GM19351 (cell line): ENCODE data around the gene HLA-DOA.

ENCODE experiments used
- ATAC-seq: cut with Tn5 transposase; IDR thresholded peaks from one replicate; pipeline ENCODE4 v1.9.1; 2021; ENCODE audit warnings: mild to moderate bottlenecking, moderate library complexity; ENCODE audit not compliant: unreplicated experiment

The HLA-DOA gene

DNA sequence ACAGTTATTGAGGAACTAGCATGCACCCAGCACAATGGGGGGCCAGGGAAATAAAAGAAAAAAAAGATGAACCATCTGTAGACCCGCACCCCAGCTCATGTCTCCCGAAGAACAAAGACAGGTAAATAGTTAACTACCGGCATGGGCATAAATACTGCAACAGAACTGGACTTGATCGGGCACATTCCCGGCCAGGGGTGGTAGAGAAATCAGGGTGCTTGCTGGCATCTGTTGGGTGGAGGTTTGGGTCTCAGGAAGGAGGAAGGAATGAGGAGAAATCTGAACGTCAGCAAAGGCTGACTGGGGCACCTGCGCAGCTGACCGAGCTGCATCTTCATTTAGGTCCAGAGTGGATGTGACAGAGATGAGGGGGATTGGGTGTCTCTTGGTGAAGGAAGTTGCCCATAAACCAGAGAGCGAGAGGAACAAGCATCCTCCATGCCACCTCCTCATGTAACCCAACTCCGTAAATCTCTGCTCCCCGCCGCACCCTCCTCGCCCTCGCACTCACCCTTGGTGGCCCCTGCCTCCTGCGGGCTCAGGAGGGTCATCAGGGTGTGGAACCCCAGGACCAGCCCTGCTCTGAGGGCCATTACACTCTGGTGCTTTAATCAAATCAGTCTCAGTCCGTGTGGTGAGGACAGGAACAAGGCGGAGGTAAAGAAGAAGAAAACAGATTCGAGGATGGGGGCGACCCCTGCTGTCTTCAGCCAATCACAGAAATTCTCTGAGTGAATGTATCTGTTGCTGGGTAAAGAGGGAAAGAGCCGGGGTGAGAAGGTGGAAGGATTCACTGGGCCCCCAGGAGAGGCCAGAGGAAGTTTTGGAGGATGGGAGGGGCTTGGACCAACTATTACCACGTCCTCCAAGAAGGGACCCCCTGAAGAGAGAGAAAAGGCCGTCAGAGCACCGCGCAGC lies at the start of gene HLA-DOA:
TSS of gene HLA-DOA (minus strand) at position 648 of the 918 bp plus-strand sequence.
- peak; percentile 85 for ATAC-seq

DNA sequence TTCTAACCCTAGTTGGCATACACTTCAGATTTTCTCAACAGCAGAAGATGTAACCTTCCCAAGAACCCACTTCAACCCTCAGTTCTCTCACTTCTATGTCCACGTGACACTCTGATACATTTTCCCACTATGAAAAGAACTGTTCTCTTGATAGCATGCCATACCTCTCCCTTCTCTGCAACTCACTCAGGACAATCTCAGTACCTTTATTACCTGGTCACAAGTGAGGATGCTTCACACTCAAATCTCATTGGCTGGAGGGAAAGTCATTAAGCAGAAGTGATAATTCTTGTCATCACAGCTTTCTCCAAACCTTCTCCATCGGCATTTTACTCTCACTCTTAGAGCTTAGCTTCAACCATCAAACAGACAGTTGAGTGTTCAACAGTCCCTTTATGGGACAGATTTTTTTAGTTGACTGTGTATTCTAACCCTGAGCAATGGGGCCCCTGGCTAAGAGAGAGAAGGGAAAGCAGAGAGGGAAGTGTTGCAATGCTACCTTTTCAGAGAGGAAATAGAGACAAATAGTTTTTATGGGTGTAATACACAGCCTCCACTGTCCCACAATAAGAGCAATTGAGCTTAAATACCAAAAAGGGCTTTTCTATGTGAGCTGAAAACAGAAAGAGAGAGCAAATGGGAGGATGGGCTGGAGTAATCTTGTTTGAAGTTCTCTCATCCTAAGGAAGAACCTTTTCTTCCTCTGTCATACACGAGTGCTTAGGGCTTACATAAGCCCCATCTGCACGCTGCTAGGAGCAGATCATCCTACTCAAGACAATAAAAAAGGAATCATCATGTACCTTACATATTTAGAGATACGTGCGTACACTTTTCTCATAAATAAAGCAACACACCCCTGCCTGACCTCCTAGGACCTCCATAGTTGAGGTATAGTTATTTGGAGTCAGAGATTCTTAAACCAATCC lies 48.1 kb upstream of the HLA-DOA start:
- ATAC-seq, result peak; percentile 49

DNA sequence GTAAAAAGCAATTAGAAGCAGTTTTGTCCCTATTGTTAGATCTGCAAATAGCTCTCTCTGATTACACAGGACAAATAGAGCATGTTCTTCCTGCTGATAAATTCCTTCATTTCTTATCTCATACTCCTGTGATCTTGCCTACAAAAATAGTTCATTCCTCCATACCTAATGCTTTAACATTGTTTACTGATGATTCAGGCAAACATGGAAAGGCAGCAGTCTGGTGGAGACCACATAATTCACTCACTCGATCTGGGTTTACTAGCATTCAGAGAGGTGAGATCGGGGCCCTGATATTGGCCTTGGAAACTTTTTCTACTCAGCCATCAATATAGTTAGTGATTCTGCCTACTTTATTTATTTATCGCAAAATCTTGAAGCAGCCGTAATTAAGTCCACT lies 43.8 kb upstream of the HLA-DOA start:
- no peak for ATAC-seq

DNA sequence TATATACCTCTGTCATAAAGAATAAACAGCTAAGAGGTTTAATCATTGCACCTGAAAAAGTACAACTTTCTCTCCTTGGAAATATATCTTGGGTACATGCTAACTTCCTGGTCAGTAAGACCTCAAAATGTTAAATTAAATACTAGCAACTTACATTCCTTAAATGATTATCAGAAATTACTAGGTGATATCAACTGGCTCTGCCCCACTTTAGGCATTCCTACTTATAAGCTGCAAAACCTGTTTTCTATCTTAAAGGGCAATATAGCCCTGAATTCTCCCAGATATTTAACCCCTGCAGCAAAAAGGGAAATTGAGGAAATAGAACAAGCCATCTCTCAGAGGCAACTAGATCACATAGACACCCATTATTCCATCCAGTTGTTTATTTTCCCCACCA lies 43.2 kb upstream of the HLA-DOA start:
- ATAC-seq, result no peak

DNA sequence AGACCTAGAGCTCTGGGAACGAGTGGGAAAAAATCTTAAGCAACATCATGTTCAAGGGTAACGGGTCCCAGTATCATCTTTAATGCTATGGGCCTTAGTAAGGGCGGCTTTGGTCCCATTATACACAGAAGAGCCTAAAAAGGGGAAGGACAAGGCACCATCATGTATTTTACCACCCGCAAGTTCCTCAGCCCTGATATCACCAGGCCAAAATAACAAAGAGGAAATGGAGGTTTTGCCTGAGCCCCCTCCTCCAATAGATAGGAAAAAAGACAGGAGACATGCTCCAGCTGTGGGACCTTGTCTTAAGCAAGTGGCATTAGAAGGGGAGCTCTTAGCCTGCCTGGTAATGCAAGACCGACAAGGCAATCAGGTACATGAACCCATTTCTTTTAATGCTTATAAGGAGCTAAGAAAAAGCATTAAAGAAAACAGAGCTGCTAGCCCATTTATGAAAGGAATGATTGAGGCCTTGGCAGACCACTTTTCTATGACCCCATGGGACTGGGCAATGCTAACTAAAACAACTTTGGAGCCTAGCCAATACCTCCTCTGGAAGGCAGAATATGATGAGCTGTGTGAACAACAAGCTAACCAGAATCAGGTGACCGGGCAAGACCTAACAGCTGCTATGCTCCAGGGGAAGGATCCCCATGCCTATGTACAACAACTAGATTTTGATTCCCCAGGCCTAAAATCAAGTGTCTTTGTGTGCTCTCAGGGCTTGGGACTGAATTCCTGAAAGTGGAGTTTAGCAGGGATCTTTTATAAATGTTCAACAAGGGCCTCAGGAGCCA lies 40.8 kb upstream of the HLA-DOA start:
- no peak for ATAC-seq

DNA sequence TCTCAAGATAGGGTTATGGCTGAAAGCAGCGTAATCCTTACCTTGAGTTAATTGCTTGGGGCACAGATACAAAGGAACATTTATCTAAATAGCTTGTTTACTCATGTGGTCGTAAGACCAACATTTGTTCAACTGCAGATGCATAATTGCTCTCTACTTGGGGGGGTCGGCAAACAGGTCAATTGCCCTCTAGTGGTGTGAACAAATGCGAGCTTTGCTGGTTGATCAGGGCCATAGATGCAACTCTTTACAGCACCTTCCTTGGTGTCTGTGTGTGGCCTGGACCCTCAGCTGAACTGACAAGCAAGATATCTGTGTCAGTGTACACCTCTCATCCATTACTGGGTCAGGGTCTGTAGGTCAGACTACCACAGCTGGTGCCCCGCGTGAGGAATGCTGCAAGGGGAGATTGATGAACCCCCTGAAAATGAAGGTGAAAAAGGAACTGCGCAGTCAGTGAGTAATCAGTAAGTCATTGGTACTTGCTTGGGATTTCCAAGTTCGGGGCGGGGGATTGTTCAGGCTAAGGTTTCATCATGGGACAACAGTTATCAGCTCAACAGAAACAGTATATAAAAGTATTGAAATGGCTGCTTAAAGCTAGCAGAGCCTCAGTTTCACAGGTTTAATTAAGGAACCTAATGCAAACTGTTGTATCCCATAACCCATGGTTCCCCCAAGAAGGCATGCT lies 40.1 kb upstream of the HLA-DOA start:
- ATAC-seq, result no peak

DNA sequence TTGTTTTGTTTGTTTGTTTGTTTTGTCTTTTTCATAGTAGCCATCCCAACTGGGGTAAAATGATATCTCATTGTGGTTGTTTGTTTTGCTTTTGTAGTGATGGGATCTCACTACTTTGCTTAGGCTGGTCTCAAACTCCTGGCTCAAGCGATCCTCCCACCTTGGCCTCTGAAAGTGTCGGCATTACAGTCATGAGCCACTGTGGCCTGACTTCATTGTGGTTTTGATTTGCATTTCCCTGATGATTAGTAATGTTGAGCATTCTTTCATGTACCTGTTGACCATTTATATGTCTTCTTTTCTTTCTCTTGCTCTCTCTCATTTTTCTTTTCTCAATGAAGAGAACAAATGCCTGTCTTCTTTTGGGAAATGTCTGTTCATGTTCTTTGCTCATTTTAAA lies 30.8 kb upstream of the HLA-DOA start:
- ATAC-seq, result no peak

DNA sequence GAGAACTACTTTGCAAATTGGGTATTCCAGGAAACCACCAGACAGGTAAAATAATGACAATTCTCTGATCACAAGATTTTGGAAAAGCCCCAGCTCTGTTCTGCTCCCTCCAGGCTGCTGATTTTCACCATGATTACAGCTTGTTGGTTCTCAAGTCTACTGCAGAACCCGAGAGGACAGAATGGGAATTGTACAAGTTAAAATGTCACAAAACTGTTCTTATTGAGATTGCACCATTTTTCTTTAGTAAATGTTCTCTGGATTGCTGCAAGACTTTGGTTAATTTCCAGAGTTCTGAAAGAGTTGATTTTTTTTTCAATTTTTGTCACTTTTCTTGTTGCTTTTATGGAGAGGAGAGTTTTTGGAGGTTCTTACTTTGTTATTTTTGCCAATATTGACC lies 27.1 kb upstream of the HLA-DOA start:
- no peak for ATAC-seq

DNA sequence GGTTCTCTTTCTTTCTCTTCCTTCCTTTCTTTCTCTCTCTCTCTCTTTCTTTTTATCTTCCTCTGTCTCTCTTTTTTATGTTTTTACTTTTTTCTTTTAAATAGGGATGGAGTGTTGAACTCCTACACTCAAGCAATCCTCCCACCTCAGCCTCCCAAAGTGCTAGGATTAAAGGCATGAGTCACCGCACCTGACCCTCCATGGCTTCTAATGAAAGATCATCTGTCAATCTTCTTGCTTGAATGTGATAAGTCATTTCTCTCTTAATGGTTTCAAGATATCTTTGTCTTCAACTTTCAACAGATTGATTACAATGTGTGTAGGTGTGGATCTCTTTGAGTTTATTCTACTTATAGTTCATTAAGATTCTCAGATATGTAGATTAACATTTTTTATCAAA lies 25.2 kb upstream of the HLA-DOA start:
- no peak for ATAC-seq

DNA sequence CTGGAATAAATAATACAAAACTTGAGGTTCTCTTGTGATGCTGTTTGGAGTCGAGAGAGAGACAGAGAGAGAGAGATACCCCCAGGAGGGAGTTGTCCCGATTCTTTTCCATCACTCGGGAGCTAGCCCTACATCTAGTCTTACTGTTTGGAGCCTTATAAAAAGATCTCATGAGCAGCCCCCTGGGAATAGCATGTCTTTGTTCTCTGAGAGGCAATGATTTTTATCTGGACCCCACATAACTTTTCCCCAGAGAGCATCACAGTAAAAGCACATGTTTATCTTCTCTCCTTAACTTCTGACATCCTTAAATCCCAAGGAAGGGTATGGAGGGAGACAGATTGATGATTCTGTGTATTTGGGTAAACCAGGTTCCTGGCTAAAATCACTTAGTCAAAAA lies 20.9 kb upstream of the HLA-DOA start:
- ATAC-seq, result no peak

DNA sequence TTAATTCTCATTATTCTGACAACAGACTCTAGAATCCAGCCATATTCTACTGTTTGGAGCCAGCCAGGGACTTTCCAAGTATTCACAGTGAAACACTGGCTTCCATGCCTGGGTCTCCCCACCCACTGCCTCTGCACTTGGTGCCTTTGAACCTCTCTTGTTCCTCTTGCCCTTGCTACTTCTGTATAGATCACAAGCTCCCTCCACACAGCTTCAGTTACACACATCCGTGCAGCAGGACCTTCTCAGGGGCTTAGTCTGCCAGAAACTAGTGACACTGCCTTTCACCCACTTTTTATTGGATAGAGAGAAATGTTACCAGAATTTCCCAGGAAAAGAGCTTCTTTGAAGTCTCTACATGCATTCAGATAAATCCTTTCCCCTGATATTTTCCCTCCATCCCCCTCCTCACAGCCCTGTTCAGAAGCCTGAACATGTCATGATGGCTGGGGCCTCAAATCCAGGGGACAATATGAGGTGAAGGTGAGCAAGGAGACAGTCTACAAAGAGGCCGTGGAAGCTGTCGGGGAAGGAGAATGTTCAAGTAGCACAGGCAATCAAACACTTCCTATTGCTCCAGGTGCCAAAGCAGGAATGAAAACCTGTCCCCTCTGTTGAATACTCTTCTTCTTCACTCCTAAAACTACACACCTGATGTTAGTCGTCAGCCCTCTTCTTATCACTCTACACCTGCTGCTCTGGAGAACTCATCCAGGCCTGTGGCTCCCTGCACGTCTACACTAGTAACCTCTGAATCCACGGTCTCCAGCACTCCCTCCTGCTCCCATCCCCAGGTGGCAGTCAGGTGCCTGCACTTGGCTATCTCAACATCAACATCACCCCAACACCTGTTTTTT lies 20.2 kb upstream of the HLA-DOA start:
- peak; percentile 78 for ATAC-seq

DNA sequence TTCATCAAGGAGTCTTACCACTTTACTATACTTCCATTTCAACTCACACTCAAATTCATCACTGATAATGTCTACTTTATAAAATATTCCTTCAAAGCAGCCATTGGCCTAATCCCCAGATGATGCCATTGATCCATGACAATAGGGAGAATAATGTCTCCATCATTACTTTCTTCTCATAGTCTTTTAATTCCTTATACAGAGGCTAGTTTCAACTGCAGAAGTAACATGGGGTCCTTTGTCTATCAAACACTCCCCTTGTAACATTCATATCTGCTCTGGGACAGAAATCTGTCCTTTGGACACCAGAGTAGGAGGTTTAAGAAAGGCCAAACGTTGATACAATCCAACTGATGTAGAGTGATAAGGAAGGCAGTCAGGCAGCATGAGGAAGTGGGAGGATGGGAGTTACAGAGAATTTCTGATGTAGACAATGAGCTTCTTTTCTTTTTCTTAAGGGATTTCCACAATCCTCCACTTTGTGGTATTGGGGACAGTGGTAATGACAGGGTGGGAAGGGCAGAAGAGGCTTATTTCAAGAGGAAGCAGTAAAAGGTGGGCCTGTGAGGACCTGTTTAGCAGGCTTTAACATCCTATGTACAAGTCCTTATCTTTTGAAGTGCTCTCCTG lies 18.9 kb upstream of the HLA-DOA start:
- ATAC-seq, result no peak

DNA sequence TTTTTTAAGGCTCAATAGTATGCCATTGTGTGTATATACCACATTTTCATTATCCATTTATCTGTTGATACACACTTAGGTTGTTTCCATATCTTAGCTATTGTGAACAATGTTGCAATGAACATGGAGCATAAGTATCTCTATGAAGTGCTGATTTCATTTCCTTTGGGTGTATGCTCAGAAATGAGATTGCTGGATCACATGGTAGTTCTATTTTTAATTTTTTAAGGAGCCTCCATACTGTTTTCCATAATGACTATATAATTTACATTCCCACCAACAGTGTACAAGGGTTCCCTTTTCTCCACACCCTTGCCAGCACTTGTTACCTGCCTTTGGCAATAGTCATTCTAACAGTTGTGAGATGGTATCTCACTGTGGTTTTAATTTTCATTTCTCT lies 15.1 kb upstream of the HLA-DOA start:
- no peak for ATAC-seq

DNA sequence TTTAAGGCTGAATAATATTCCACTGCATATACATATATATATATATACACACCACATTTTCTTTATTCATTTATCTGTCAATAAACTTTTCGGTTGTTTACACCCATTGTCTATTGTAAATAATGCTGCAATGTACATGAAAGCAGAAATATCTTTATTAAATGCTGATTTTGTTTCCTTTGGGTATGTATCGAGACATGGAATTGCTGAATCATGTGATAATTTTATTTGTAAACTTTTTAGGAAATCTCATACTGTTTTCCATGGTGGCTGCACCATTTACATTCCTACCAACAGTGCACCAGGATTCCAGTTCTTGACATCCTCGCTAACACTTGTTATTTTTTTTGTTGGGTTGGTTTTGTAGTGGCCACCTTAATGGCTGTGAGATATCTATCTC lies 14.1 kb upstream of the HLA-DOA start:
- ATAC-seq, result no peak

DNA sequence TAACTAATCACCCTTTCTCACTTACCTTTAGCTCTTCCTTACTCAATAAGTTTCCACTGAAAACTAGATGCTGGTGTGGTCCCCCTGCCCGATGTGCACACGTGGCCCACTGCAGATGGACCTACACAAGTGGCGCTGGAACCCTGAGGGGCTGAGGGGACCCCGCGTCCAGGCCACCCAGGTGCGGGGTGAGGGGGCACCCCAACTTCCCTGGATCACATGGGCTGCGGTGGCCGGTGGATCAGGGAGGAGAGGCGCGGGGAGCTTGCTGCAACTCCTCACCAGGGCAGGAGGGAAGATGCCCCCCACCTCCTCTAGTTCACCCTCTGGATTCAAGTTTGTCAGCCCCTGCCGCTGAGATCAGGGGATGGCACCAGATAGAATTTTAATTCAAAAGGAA lies 12.5 kb upstream of the HLA-DOA start:
- ATAC-seq, result no peak

DNA sequence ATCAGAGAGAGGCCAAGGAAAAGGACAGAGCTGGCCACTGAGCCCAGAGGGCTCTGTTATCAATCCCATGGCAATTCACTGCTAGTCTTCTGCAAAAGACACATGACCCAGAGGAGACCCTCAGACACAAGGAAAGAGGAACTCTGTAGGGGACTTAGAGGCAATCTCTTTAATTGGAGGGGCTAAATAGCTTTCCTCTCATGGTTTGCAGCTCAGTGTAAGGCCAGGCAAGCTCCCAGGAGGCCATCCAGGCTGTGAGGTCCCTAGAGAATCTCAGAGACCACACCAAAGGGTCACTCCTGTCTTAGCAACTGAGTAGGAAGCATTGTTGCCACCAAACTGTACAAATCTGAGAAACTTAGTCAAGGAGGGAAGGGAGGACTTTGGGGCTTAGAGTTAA lies 10.0 kb upstream of the HLA-DOA start:
- no peak for ATAC-seq

DNA sequence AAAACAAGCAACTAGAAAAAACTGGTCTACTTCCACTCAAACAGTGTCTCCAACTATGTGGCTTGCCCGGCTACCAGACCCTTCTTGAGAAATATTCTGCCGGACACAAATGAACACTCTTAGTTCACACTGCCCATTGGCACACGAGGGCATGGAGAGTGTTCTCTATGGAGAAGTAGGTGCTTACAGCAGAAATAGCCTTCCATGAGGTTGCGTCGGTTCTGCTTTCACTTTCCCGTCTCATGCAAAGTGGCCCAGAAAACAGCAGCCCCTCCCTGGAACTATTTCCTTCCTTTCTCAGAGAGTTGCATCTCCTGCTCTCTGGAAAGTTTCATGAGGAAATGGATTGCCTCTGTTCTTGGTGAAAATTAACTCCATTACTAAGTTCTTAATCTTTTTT lies 9.5 kb upstream of the HLA-DOA start:
- no peak for ATAC-seq

DNA sequence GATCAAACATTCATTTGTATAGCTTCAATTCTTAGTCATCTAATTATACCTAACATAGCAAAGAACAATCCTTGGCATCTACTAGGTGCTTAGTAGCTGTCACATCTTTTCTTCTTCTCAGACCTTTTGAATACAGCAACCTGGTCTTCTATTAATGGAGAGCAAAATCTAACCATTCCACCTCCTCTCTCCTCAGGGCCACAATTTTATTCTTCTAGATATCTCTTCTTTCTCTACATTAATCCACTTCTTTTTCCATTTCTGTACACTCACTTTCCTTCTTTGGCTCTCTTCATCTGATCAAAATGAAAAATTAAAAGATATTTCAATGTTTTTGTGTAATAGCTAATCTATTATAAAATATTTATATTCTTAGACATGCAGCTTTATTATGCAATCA lies 9.0 kb upstream of the HLA-DOA start:
- no peak for ATAC-seq
